ENCODE measurements around the gene PARL. TPM values are rescaled to one million over a fixed set of nuclear protein-coding genes. Genes with fewer than 3 reads are reported as not detected.

PARL gene
- total RNA-seq, 1 experiment from 2014 or later = 91.3 TPM

DNA sequence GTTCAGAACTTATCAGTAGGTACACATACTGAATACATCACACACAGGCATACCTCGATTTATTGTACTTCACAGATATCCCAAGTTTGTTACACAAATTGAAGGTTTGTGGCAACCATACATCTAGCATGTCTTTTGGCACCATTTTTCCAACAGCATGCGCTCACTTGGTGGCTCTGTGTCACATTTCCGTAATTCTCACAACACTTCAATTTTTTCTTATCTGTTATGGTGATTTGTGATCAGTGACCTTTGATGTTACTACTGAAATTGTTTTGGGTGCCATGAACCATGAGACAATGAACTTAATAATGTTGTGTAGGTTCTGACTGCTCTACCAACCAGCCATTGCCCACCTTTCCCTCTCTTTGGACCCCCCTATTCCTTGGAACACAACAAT is 10.8 kb downstream of the PARL start:
- BruUV-seq (replicated peaks) = no TSS peak
- H3K9me3 Mint-ChIP-seq (ENCODE audit: unreplicated experiment) = no peaks in the 10 kb centered on the region
- no peak overlapping the region for H3K4me3 Mint-ChIP-seq (ENCODE audit: unreplicated experiment)
- no peaks in the 10 kb centered on the region for H3K4me1 Mint-ChIP-seq (ENCODE audit: low read depth, unreplicated experiment)
- ChIA-PET POLR2A (interaction anchor here (0.7 kb wide), 1 partner anchor 295 kb away, joined by 4 read pairs; no protein-coding TSS in a partner anchor), CTCF (no interaction called here)
- H3K4me1 ChIP-seq = peaks cover 15% of the 10 kb centered on the region
- H3K27me3 ChIP-seq (replicated peaks; ENCODE audit: control insufficient read depth, insufficient read depth, low read length) = no peaks in the 10 kb centered on the region
- intact Hi-C loops (cut with micrococcal nuclease; ENCODE audit: unreplicated experiment) = no loop called here
- TF ChIP-seq, protein P1, sequence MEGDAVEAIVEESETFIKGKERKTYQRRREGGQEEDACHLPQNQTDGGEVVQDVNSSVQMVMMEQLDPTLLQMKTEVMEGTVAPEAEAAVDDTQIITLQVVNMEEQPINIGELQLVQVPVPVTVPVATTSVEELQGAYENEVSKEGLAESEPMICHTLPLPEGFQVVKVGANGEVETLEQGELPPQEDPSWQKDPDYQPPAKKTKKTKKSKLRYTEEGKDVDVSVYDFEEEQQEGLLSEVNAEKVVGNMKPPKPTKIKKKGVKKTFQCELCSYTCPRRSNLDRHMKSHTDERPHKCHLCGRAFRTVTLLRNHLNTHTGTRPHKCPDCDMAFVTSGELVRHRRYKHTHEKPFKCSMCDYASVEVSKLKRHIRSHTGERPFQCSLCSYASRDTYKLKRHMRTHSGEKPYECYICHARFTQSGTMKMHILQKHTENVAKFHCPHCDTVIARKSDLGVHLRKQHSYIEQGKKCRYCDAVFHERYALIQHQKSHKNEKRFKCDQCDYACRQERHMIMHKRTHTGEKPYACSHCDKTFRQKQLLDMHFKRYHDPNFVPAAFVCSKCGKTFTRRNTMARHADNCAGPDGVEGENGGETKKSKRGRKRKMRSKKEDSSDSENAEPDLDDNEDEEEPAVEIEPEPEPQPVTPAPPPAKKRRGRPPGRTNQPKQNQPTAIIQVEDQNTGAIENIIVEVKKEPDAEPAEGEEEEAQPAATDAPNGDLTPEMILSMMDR (IDR thresholded peaks at IDR 0.05; ENCODE audit: insufficient read depth in 1 of 2, low read depth in 1 of 2, low read length in 1 of 2, severe bottlenecking in 1 of 2, unreplicated experiment in 1 of 2) = no peak
- no peak for DNase-seq
- no peaks in the 10 kb centered on the region for H3K27me3 Mint-ChIP-seq (ENCODE audit: insufficient read depth, unreplicated experiment)
- no peaks in the 10 kb centered on the region for H3K9me3 ChIP-seq
- no peak overlapping the region for H3K4me3 ChIP-seq (ENCODE audit: low read depth, low read length)
- H3K36me3 ChIP-seq (ENCODE audit: control insufficient read depth, insufficient read depth, low read length) = no peaks in the 10 kb centered on the region; the same call in 1 of the 2 replicates
- peaks cover 10% of the 10 kb centered on the region for H3K36me3 Mint-ChIP-seq (ENCODE audit: insufficient read depth, unreplicated experiment)
- H3K27ac Mint-ChIP-seq (ENCODE audit: unreplicated experiment) = no peak overlapping the region

DNA sequence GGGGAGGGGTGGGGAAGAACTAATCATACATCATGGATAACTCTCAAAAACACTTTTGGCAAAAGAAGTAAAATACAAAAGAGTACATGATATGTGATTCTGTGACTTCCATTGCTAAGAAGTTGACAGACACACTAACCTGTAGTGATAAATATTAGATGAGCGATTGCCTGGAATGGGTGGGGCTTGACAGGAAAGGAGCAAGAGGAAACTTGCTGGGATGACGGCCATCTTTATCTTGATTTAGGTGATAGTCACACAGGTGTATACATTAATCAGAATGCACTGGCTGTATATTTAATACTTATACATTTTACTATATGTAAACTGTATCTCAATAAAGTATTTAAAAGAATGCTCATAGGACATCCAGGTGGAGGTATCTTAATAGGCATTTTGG is 13.1 kb downstream of the PARL start:
- Histone ChIP-seq H3K36me3 (ENCODE audit: control insufficient read depth, insufficient read depth, low read length) (no peaks in the 10 kb centered on the region; the same call in 1 of the 2 replicates), H3K4me1 (peaks cover 11% of the 10 kb centered on the region), H3K4me3 (ENCODE audit: low read depth, low read length) (no peak overlapping the region), H3K27me3 (replicated peaks; ENCODE audit: control insufficient read depth, insufficient read depth, low read length) (no peaks in the 10 kb centered on the region), H3K9me3 (no peaks in the 10 kb centered on the region)
- TF ChIP-seq, protein P1 (IDR thresholded peaks at IDR 0.05; ENCODE audit: insufficient read depth in 1 of 2, low read depth in 1 of 2, low read length in 1 of 2, severe bottlenecking in 1 of 2, unreplicated experiment in 1 of 2) = no peak
- H3K27ac Mint-ChIP-seq (ENCODE audit: unreplicated experiment) = no peak overlapping the region
- peaks cover 16% of the 10 kb centered on the region for H3K36me3 Mint-ChIP-seq (ENCODE audit: insufficient read depth, unreplicated experiment)
- DNase-seq = no peak
- H3K27me3 Mint-ChIP-seq (ENCODE audit: insufficient read depth, unreplicated experiment) = no peaks in the 10 kb centered on the region
- no TSS peak for BruUV-seq (replicated peaks)
- H3K4me1 Mint-ChIP-seq (ENCODE audit: low read depth, unreplicated experiment) = no peaks in the 10 kb centered on the region
- CTCF ChIA-PET = no interaction called here
- POLR2A ChIA-PET = no interaction called here
- no peaks in the 10 kb centered on the region for H3K9me3 Mint-ChIP-seq (ENCODE audit: unreplicated experiment)
- intact Hi-C loops (cut with micrococcal nuclease; ENCODE audit: unreplicated experiment) = no loop called here
- H3K4me3 Mint-ChIP-seq (ENCODE audit: unreplicated experiment) = no peak overlapping the region

DNA sequence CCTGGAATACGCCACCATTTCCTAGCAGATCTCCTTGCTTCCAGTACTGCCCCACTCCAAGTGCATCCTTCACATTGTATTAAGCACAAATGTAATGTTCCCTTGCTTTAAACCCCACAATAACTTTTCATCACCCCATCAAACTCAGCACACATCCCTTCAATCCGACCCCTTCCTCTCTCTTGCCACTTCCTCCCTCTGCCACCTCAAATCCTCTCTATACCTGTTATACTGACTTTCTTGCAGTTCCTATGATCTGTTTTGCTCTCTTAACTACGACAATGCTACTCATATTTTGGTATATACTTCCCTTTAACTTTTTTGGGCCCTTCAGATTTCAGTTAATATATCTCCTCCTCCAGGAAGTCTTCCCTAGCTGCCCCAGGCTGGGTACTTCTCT is 14.1 kb downstream of the PARL start:
- Histone ChIP-seq H3K9me3 (no peaks in the 10 kb centered on the region), H3K36me3 (ENCODE audit: control insufficient read depth, insufficient read depth, low read length) (no peaks in the 10 kb centered on the region; the same call in 1 of the 2 replicates), H3K4me1 (peaks cover 11% of the 10 kb centered on the region), H3K27me3 (replicated peaks; ENCODE audit: control insufficient read depth, insufficient read depth, low read length) (no peaks in the 10 kb centered on the region), H3K4me3 (ENCODE audit: low read depth, low read length) (no peak overlapping the region)
- DNase-seq = no peak
- Mint-ChIP-seq H3K27ac (ENCODE audit: unreplicated experiment) (no peak overlapping the region), H3K4me1 (ENCODE audit: low read depth, unreplicated experiment) (no peaks in the 10 kb centered on the region), H3K36me3 (ENCODE audit: insufficient read depth, unreplicated experiment) (peaks cover 22% of the 10 kb centered on the region), H3K27me3 (ENCODE audit: insufficient read depth, unreplicated experiment) (no peaks in the 10 kb centered on the region), H3K9me3 (ENCODE audit: unreplicated experiment) (no peaks in the 10 kb centered on the region), H3K4me3 (ENCODE audit: unreplicated experiment) (no peak overlapping the region)
- POLR2A ChIA-PET = no interaction called here
- CTCF ChIA-PET = no interaction called here
- intact Hi-C loops (cut with micrococcal nuclease; ENCODE audit: unreplicated experiment) = no loop called here
- TF ChIP-seq, protein P1 (IDR thresholded peaks at IDR 0.05; ENCODE audit: insufficient read depth in 1 of 2, low read depth in 1 of 2, low read length in 1 of 2, severe bottlenecking in 1 of 2, unreplicated experiment in 1 of 2) = no peak
- no TSS peak for BruUV-seq (replicated peaks)
